ENCODE measurements around the gene STPG4.

Gene STPG4

DNA sequence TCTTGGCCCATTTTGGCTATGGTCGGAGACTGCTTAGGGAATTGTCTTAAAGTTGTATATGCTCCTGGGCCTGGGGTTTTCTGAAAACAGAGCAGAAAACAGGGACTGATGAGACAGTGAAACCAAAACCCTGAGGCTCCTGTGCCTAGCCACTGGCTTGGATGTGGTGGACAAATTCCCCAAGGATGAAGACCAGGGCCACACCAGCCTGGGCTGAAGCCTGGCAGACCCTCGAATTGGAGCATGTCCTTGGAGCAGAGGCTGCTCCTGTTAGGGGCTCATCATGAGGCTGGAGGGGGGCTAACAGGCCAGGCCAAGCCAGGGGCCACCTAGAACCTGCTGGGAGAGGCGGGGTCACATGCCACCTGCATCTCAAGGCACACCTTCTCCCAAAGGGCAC, 68.1 kb downstream of the STPG4 start:
- DNase-seq (ENCODE audit: low spot score): no peak

DNA sequence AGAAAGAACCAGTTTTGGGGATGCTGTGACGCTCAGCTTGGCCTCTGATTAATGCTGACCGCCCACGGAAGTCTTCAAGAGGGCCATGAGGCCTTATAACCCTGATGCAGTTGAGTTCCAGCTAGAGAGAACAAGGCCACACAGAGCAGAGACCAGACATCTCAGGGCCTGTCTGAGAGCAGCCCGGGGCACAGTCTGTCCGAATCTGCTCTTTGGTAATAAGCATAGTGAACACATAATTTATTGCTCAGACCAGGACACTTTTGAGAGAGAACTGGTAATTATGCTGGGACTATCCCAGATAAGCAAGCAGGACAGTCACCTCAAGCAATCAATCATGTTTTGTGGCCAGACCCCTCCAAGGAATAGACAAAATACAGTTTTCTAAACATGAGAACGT, 68.5 kb downstream of the STPG4 start:
- no peak for DNase-seq (ENCODE audit: low spot score)

DNA sequence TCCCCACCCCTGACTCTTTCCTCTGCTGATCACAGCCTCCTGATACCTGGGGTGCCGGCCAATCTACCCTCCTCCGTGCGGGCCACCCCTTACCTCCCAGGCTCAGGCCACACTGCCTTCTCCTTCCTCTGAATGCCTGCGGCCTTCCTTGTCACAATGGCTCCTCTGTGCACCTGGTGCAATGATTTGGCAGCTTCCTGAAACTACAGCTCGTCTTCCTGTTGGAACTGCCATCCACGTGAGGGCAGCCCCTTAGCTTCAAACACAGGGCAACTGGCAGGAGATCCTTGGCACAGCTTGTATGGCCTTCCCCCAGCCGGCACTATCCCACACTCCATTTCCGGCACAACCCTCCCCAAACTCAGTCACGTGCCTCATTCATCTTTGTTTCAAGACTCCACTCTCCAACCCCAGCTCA, 69.0 kb downstream of the STPG4 start:
- no peak for DNase-seq (ENCODE audit: low spot score)

DNA sequence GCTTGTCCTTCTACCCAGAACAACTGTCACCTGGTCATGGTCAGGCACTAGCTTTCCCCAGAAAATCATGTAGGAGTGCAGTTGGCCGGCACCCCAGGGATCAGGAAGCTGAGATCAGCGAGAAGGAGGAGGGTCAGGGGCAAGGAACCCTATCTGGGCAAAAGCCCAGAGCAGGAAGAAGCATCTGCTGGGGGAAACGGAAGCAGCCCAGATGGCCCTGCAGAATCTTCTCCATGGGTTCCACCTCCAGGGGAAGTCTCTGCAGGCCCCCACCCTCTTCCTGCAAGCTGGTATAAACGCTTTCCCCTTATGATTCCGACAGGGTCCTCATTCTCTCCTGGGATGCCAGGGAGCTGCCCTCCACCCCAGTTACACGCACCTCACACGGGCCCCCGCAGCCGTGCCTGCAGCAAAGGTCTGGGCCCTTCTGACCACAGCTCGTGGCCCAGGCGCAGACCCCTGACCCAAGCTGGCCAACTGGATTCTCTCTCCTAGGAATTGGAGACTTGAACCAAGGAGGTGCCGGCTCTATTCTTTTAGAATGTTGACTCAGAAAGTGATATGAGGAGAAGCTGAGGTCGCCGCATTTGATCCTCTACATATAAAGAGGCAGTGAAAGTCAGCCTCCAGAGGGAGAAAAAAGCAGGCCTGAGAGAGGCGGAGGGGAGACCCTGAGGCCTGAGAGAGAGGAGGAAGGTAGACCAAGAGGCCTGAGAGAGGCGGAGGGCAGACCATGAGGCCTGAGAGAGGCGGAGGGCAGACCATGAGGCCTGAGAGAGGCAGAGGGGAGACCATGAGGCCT, 71.0 kb downstream of the STPG4 start:
- peak; percentile 67 for DNase-seq (ENCODE audit: low spot score)

DNA sequence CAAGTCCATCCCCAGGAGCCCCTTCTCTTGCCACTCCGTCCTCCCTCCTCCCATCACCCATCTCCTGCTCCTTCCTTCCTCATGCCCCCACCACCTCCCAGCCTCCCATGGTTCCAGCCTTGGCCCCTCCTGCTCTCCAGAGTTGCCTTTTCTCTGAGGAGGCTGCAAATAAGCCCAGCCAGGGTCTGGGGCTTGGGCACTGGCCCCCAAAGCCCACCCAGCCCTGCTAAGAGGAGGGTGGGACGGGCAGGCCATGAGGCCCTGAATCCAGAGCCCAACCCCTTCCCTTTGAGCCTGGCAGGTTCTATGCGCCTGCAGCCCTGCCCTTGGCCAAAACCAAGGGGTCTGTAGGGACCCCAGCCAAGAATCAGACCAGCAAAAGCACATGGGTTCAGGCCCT, 71.6 kb downstream of the STPG4 start:
- DNase-seq (ENCODE audit: low spot score): no peak

DNA sequence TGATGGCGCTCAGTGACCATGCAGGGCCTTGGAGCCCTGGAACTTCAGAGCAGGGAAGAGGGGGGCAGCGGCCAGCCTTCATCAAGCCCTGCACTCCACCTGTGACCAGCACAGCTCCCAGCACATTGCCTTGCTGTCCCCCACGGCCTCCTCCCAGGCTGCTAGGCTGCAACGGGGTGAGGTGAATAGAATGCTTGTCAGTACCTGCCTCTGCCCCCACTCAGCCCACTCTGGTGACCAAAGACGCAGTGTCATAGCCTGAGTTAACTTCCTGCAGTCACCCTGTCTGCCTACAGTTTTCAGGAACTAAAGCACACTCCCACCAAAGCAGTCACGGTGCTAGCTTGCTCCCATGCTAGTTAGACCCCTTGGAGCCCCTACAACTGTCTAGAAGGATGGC, 72.1 kb downstream of the STPG4 start:
- DNase-seq (ENCODE audit: low spot score): no peak

DNA sequence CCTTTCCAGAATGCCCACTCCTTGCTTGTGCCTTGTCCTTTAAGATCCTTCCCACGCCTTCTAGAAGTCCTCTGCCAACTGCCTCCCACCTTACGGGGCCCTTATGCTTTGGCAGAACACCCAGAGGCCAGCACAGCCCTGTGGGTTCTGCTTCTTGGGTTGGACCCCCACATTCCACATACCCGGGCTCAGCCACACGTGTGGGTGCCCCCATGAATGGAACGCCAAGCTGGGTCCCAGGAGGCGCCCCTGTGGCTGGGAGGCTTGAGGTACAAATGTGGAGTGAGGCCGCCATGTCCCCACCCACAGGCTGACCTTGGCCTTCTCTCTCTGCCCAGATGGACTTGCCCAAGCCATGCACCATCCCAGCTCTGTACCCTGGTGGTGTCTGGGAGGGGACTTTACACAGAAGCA, 74.2 kb downstream of the STPG4 start:
- no peak for DNase-seq (ENCODE audit: low spot score)

DNA sequence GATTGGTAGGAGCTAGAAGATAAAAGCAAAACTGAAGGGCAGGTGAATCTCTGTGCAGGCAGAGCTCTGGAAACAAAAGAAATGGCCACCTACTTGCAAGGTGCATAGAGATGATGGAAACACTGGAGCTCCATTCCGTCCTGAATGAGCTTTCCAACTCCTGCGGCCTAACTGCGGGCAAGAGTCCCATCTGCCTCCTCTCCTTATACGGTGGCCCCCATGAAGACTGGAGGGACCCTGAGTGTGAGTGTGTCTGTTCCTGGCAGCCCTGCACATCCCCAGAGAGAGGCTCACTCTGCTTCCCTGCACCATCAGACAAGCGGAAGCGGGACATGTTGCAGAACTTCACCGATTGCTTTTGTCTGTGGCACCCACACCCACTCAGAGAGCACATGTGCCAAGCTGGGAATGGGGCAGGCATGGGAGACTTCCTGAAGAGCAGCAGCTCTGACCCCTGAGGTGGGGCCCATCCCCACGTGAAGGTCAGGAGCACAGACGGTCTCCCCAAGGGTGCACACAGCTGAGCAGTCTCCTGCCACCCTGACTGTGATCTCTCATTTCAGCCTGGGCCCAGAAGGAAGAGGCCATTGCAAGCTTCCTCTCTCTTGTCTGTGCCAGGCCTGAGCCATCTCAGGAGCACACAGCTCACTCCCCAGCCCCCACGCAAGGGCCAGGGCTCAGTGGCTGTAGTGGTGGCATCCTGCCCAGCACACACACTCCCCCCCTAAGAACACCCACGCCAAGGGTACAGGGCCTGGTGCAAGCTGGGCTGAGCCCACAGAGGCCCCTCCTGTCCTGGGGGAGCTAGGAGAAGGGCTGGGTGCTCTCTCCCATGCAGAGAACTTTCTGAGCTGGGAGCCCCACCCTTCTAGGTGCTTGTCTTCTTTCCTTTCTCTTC, 75.3 kb downstream of the STPG4 start:
- peak; percentile 76 for DNase-seq (ENCODE audit: low spot score)

DNA sequence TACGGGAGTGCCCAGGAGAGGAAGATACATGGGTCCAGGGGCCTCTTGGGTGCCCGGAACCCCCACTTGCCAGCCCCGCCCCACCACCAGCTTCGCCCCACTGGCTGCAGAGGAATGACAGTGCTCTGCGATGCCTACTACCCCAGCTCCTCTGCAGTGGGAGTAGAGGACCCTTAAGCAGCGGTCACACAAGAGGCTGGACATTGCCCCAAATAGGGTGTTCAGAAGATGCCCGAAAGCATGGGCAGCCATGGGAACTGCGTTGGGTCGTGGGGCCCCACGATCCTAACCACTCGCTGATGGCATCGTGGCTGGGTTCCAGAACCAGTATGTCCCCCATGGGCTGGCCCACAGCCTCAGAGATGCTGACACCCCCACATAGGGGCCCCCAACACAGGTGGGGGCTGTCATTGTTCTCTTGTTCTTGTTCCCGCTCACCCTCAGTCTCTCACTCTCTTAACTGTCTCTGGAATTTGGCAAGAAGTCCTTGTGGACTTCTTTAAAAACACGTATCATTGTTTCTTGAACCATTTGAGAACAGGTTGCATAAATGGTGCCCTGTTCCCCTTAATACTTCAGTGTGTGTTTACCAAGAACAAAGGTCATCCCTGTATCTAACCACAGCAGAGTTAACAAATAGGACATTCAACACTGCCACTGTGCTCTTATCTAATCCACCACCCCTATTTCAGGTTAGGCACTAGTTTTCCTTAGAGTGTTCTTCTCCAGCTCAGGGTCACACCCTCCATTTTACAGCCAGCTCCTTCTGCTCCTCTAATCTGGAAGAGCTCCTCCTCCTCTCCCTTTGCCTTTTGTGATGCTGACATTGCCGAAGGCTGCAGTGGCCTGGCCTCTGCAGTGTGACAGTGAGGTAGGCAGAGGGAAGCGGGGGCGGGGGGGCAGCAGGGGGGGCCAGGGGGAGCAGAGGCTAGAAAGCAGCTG, 76.3 kb downstream of the STPG4 start:
- no peak for DNase-seq (ENCODE audit: low spot score)

DNA sequence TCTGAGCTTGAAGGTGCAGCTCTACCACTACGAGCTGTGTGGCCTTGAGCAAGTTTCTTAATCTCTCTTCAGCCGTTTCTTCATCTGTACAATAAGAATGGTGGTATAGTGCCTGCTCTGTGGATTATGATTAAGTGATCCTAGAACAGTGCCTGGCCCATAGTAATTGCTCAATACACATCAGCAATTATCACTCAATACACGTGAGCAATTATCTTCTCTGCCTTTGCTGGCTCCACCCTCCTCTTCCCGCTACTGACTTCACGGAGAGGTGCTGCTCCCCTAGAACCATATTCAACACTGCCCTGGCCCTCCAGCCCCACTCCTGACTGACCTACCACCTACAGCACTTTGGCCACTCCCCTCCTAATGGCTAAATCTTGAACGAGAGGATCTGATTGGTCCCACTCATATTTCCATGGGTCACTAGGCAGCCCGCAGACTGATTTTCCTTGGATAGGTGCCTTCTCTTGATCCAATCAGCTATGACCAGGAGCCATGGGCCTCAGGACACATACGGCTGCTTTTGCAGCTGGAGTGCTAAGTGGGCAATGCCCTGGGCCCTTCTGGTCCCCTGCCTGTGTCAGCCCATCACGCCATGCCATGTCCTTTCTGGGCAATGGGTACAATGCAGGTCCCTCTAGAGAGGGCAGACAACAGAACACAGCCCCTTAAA, 77.5 kb downstream of the STPG4 start:
- DNase-seq (ENCODE audit: low spot score): no peak

DNA sequence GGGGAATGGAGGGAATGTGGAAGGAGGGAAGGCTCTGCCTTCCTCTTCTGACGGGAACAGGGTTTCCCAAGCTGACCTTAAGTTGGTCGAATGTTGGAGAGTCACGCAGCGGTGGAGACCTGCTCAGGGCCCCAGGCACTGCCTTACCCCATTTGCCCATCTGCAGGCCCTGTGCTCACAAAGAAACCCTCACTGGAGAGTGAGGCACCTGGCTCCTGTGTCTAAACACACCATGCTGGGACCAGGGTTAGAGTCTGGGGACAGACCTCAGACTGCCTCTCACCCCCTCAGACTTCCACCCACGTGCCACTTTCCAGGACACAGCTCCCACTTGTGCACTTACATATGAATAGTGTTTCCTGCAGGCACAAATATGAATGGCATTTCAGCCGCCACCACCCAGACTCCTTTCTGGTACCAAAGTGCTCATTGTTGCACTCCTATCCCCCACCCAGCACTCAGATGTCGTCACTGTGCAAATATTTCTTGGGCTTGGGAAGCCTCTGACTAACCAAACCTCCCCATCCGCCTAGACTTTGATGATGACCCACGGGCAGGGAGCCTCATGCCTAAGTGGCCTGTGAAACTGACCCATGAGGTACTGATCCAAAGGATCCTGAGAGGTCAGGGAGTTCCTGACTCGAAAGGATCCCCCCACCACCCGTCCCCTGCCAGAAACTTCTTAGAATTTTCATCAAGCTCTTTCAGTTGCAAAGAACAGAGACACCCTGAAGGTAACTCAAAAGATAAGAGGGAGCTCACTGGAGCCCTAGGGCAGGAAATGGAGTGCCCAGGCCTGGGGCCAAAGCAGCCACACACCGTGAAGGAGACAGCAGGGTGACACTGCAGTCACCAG, 78.3 kb downstream of the STPG4 start:
- DNase-seq (ENCODE audit: low spot score): no peak

DNA sequence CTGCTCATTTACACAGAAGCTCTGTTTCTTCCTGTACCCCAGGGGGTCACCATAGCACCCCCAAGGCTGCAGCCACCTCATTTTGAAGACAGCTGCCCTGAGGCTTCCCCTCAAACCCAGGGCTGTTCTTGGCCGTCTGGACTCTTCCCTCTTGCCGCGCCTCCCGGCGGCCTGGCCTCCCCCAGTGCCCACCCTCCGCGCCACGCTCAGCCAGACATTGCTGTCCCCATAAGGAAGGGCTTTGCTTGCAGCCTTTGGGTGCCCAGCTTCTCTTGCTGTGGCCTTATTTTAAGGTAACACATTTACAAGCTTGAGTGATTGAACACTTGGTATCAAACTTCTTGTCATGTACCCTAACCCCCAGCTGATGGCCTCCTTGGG, 79.0 kb downstream of the STPG4 start:
- DNase-seq (ENCODE audit: low spot score): no peak

DNA sequence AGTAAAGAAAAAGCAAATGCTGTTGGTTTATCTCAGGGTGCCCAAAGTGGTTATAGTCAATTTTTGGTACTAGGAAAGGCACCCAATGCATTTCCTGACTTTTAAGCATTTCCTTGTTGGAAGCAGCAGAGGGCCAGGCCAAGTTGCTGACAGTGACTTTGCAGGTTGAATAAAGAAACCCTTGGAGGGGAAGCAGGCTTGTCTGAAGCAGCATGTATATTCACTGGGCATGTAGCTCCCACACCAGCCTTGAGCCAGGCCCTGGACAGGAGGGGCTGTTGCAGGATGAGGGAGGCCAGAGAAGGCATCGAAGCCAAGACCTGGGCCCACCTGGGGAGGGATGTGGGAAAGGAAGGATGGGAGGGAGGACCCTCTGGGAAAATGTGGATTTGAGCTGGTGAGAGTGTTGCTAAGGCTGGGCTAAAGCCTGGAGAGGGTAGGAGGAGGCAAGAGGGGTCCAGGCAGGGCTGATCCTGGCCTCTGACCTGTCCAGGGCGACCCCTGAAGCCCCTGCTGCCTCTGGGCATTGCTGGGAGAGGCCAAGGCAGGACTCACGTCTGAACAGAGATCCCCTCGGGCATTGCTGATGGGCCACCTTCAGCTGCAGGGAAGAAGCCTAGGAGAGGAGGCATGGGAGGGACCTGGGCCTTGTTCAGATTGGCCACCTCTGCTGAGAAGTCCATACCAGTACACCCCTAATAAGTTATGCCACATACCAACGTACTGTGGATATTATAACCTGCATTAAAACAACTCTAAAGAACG, 79.6 kb downstream of the STPG4 start:
- DNase-seq (ENCODE audit: low spot score): no peak

DNA sequence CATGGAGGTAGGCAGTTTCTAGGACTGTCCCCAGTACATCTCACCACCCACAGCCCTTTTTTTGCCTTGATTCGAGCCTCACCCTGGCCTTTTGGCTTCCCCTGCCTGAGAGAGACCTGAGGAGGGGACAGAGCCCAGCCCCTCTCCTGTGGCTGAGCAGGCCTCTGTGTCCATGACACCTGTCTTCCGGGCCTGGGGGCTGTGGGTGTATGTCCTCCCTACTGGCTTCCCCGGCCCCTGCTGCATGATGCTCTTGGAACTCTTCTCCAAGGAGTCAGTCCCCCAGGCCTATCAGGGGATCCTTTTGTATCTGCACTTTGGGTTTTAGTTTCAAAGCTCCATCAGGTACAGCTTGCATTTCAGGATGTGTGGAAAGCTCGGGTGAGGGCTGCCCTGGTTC, 80.4 kb downstream of the STPG4 start:
- DNase-seq (ENCODE audit: low spot score): no peak

DNA sequence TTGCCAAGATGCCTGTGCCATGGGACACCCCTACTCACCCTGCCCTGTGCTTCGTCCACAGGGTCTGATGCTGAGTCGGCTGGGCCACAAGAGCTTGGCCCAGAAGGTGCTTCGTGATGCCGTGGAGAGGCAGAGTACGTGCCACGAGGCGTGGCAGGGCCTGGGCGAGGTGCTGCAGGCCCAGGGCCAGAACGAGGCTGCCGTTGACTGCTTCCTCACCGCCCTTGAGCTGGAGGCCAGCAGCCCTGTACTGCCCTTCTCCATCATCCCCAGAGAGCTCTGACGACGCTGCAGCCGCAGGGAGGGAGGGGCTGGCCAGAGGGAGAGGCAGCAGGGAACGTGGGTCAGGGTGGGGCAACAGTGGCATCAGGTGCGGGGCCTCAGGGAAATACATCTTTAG, 81.5 kb downstream of the STPG4 start:
- DNase-seq (ENCODE audit: low spot score): no peak

DNA sequence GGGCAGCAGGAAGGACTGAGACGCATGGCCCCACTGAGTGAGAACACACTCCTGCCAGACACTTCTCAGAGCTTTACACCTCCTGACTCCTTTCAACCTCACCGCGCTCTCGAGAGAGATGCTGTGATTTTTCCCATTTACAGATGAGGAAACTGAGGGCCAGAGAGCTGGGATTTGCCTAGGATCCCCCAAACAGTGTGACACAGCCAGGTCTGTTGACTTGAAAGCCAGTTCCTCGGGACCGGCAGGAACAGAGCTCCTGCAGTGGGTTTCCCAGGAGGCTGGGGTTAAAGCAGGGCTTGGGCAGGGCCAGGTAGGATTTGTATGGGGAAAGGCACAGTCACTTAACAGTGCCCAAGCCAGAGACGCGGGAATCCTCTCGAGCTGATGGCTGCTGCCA, 81.9 kb downstream of the STPG4 start:
- no peak for DNase-seq (ENCODE audit: low spot score)

DNA sequence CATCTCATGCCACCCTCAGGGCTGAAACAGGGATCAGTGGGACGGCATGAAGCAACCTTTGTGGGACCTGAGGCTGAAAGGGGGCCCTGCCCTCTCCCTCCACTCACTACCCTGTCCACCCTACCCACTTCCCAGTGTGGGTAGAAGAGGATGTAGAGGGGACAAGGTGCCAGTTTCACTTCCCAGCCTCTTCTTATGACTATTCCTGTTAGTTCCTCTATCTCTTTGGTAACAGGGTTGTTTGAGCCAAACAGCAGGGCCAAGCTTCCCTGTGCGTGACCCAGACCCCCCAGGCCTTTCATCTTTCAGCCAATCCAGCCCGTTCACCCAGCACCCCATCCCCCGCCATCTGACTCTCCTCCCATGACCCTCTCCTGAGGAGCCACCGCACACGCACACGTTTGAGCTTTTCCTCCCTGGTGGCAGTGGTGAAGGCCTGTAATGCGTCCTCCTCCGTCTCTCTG, 82.3 kb downstream of the STPG4 start:
- DNase-seq (ENCODE audit: low spot score): peak; percentile 75

DNA sequence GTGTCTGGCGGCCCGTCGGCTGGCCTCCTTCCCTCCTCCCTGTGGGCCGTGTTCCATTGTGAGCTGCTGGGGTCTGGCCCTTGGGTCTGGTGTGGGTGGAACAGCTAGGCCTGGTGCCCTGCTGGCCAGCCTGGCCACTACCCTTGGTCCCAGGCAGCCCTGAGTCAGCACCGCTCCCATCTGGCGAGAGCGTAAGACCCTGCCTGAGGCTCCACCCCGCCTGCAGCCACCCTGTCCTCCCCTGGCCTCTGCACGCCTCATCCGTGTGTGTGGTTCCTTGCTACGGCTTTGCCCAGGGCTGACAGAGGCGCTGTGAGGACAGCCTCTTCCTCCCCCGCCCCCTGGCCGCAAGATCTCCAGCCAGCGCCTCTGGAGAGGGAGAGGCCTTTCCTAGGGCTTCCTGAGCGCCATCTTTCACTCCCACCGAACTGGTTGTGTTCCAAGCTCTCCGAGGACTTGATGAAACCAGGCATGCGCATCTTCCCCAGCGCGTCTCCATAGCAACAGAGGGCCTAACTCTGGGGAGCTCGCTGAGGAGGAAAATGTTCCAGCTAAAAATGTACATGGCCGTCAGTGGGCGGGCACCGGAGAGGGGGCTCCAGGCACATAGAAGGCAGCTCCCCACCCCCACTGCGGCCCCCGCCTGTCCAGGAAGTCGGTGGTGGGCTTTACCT, 83.0 kb downstream of the STPG4 start:
- DNase-seq (ENCODE audit: low spot score): peak; percentile 92

Measured in Ammon's horn (tissue), 1 donor.